Parathyroid adenoma (tissue), 2 donors: ENCODE data around the gene CCL21.

ENCODE experiments used
- H2AFZ ChIP-seq: fragments of 300-600 bp; sonication (generic); one replicate; pipeline ENCODE4 v1.7.0; 2017; ENCODE audit warnings: antibody characterized with exemption, mild to moderate bottlenecking
- H3K27ac ChIP-seq: fragments of 300-600 bp; sonication (generic); one replicate; pipeline ENCODE4 v1.7.0; 2017
- H3K27me3 ChIP-seq: fragments of 300-600 bp; sonication (generic); one replicate; pipeline ENCODE4 v1.7.0; 2017; ENCODE audit warnings: low read length; ENCODE audit not compliant: control insufficient read depth, insufficient read depth
- H3K36me3 ChIP-seq: fragments of 300-600 bp; sonication (generic); one replicate; pipeline ENCODE4 v1.7.0; 2017; ENCODE audit warnings: low read length; ENCODE audit not compliant: control insufficient read depth, insufficient read depth
- H3K4me1 ChIP-seq: fragments of 300-600 bp; sonication (generic); one replicate; pipeline ENCODE4 v1.7.0; 2017; ENCODE audit warnings: control low read depth
- H3K4me2 ChIP-seq: fragments of 300-600 bp; sonication (generic); one replicate; pipeline ENCODE4 v1.7.0; 2017; ENCODE audit warnings: low read length
- H3K4me3 ChIP-seq: fragments of 300-600 bp; sonication (generic); one replicate; pipeline ENCODE4 v1.7.0; 2017; ENCODE audit warnings: low read depth, low read length
- H3K79me2 ChIP-seq: fragments of 300-600 bp; sonication (generic); one replicate; pipeline ENCODE4 v1.7.0; 2017; ENCODE audit warnings: control low read depth
- H3K9ac ChIP-seq: fragments of 300-600 bp; sonication (generic); one replicate; pipeline ENCODE4 v1.7.0; 2017; ENCODE audit warnings: mild to moderate bottlenecking
- H3K9me3 ChIP-seq: fragments of 300-600 bp; sonication (generic); one replicate; pipeline ENCODE4 v1.7.0; 2017; ENCODE audit warnings: low read length; ENCODE audit not compliant: control insufficient read depth
- CTCF ChIP-seq: fragments of 300-600 bp; sonication (generic); IDR thresholded peaks from one replicate; pipeline ENCODE4 v1.7.0; 2017; ENCODE audit warnings: antibody characterized with exemption, mild to moderate bottlenecking
- donor health status: primary hyperparathyroidism.

Gene CCL21

GRCh38 chr9:34662526-34663302, 47.2 kb downstream of the CCL21 start, which contains the start of gene CCL27:
Gene CCL27, minus strand, starts transcription at chr9:34662657. Its CDS starts 24 bp downstream, at chr9:34662633.
- Histone ChIP-seq H3K4me1 (no peaks in the 10 kb centered on the region), H3K27ac (no peak within 1 kb of the TSS), H3K9ac (no peak within 1 kb of the TSS), H3K4me2 (no peak within 1 kb of the TSS), H3K36me3 (no peaks in the 10 kb centered on the region), H2AFZ (no peak within 1 kb of the TSS), H3K4me3 (no peak within 1 kb of the TSS), H3K27me3 (no peaks in the 10 kb centered on the region), H3K79me2 (no peaks in the 10 kb centered on the region), H3K9me3 (no peaks in the 10 kb centered on the region)
- no peak for TF ChIP-seq CTCF

DNA sequence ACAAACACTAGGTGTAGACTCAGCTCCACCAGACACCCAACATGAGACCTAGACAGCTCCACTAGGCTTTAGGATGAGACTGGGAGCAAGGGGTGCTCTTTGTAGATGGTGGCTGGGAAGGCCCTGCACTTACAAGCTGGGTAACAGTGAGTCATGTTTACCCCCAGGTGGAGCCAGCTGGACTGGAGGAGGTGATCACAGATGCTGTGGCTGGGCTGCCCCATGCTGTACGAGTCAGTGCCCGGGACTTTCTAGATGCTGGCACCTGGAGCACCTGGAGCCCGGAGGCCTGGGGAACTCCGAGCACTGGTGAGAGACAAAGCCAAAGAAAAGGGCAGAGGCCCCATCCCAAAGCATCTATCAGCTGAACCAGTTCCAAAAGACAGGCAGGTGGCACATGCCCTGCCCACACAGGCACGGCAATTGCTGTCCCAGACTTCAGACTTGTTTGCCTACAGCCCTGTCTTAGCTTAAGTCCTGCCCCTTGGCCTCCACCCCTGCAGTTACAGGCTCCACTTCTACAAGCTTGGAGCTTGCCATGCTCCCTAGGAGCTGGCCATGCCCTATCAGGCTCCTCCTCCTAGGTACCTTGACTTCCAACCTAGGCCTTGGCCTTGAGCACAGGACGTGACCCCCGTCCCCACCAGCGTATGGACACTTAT, 50.2 kb downstream of the CCL21 start:
- H3K36me3 ChIP-seq, result no peaks in the 10 kb centered on the region
- peaks cover under 1% of the 10 kb centered on the region for H3K4me1 ChIP-seq
- no peak overlapping the region for H3K27ac ChIP-seq
- H3K9me3 ChIP-seq, result no peaks in the 10 kb centered on the region
- H3K9ac ChIP-seq, result no peak overlapping the region
- H2AFZ ChIP-seq, result no peak overlapping the region
- TF ChIP-seq CTCF, result no peak
- no peaks in the 10 kb centered on the region for H3K79me2 ChIP-seq
- H3K4me2 ChIP-seq, result no peak overlapping the region
- no peaks in the 10 kb centered on the region for H3K27me3 ChIP-seq
- H3K4me3 ChIP-seq, result no peak overlapping the region
